K562 treated with DMSO at 1 percent for 4 hours (cell line): ENCODE data around the gene FAM219A. TPM values are rescaled to one million over a fixed set of nuclear protein-coding genes. Genes with fewer than 3 reads are reported as not detected.

Source experiments
- total RNA-seq: library from RNA; unstranded; fragments of 300-600 nt; gene quantifications from 2 replicates; pipeline ENCODE4 v1.2.3, GENCODE V29; 2022; ENCODE audit not compliant: insufficient read depth

FAM219A gene
- 7.3 and 12.3 TPM in 2 replicates for total RNA-seq

GRCh38 chr9:34458013-34458958, at the start of gene FAM219A, which contains the start of gene DNAI1:
Gene FAM219A (minus strand): TSS chr9:34458570. CDS start chr9:34458263, 307 bp downstream.
Gene DNAI1 (plus strand): TSS chr9:34458805. CDS start chr9:34459006, 201 bp downstream.

GRCh38 chr9:34376596-34377403, 81.6 kb downstream of the FAM219A start, which contains the start of gene MYORG:
Gene MYORG (minus strand): TSS chr9:34376898. CDS start chr9:34372943, 3,955 bp downstream.

Other genes starting within 250 kb of the FAM219A start
- 2.6 and 3.1 TPM in 2 replicates for gene KIF24, start 129.3 kb downstream of the FAM219A start, total RNA-seq
- gene NUDT2, start 129.0 kb downstream of the FAM219A start, total RNA-seq, result 13.2 and 17.4 TPM in 2 replicates
- 0.76 and 0.77 TPM in 2 replicates for gene MYORG, start 81.7 kb downstream of the FAM219A start, total RNA-seq
- gene DNAI1, start 235 bp upstream of the FAM219A start, total RNA-seq, result not detected in 2 replicates
- not detected in 2 replicates for gene ENHO, start 64.4 kb upstream of the FAM219A start, total RNA-seq
- gene CNTFR, start 131.2 kb upstream of the FAM219A start, total RNA-seq, result not detected in 2 replicates
- 28.1 and 32.3 TPM in 2 replicates for gene RPP25L, start 153.5 kb upstream of the FAM219A start, total RNA-seq
- gene DCTN3, start 161.9 kb upstream of the FAM219A start, total RNA-seq, result 82.4 and 87.5 TPM in 2 replicates
- 0.50 TPM in 1 of 2 replicates, not detected in the other for gene ARID3C, start 170.5 kb upstream of the FAM219A start, total RNA-seq
- gene SIGMAR1, start 179.2 kb upstream of the FAM219A start, total RNA-seq, result 39.5 and 48.9 TPM in 2 replicates
- 13.8 and 16.8 TPM in 2 replicates for gene GALT, start 188.1 kb upstream of the FAM219A start, total RNA-seq
- 6.5 and 6.8 TPM in 2 replicates for gene IL11RA, start 193.6 kb upstream of the FAM219A start, total RNA-seq
- 2.2 TPM in 1 of 2 replicates, not detected in the other for gene CCL27, start 204.1 kb upstream of the FAM219A start, total RNA-seq
- gene CCL19, start 232.7 kb upstream of the FAM219A start, total RNA-seq, result not detected in 2 replicates